ENCODE data around the gene PRR3. TPM values are rescaled to one million over a fixed set of nuclear protein-coding genes. Genes with fewer than 3 reads are reported as not detected.

Gene PRR3
- total and polyA plus RNA-seq, 2 of the 13 experiments (the other 11 are each of a cell fraction or from before 2014, with no cell fraction given): 14.6 to 21.2 TPM

GRCh38 chr6:30515944-30516753 lies 40.9 kb upstream of the PRR3 start (continued):
- TF ChIP-seq ZNF556 (CRISPR knock-in tag; IDR thresholded peaks at IDR 0.05; ENCODE audit: borderline replicate concordance) (peak; percentile 70; the same call in 1 of the 2 replicates), ELK4 (CRISPR knock-in tag; IDR thresholded peaks at IDR 0.05; ENCODE audit: borderline replicate concordance) (no peak), ELF3 (CRISPR knock-in tag; IDR thresholded peaks at IDR 0.05) (peak; percentile 96), SETDB1 (CRISPR knock-in tag; IDR thresholded peaks at IDR 0.05; ENCODE audit: borderline replicate concordance) (no peak), ZFP41 (CRISPR knock-in tag; IDR thresholded peaks at IDR 0.05; ENCODE audit: borderline replicate concordance) (no peak), PAXIP1 (CRISPR knock-in tag; conservative IDR thresholded peaks at IDR 0.05) (peak; percentile 90), SOX5 (CRISPR knock-in tag; IDR thresholded peaks at IDR 0.05; ENCODE audit: borderline replicate concordance) (0 out of 2 replicates have a peak, but pooled peaks have one; percentile 60), BCL6 (CRISPR knock-in tag; IDR thresholded peaks at IDR 0.05) (no peak), SKI (IDR thresholded peaks at IDR 0.05; ENCODE audit: partially characterized antibody) (no peak), MEIS2 (CRISPR knock-in tag; IDR thresholded peaks at IDR 0.05) (no peak; the same call in 1 of the 2 replicates), KMT2B (CRISPR knock-in tag; IDR thresholded peaks at IDR 0.05) (peak; percentile 73), ZNF234 (CRISPR knock-in tag; conservative IDR thresholded peaks at IDR 0.05) (no peak), ZSCAN12 (CRISPR knock-in tag; IDR thresholded peaks at IDR 0.05) (no peak), KIAA2018 (CRISPR knock-in tag; IDR thresholded peaks at IDR 0.05; ENCODE audit: borderline replicate concordance) (0 out of 2 replicates have a peak, but pooled peaks have one; percentile 27), PAX8 (CRISPR knock-in tag; IDR thresholded peaks at IDR 0.05; ENCODE audit: borderline replicate concordance) (peak; percentile 56; the same call in 1 of the 2 replicates)
